Measurements from ENCODE around the gene SPIRE1. TPM values are rescaled to one million over a fixed set of nuclear protein-coding genes. Genes with fewer than 3 reads are reported as not detected.

The SPIRE1 gene
- total RNA-seq, 2 donors from 2014 or later, result 14.2 to 17.2 TPM

- H3K27me3 Mint-ChIP-seq (ENCODE audit: insufficient read depth), result no peaks in the 10 kb centered on the region
- Histone ChIP-seq H3K27me3 (ENCODE audit: control insufficient read depth, insufficient read depth, low read length, poor library complexity, severe bottlenecking) (no peaks in the 10 kb centered on the region), H3K9ac (ENCODE audit: extremely low read depth, low read length, poor library complexity, severe bottlenecking) (no peak overlapping the region), H3K36me3 (ENCODE audit: control insufficient read depth, insufficient read depth, low read length) (no peaks in the 10 kb centered on the region), H3K4me1 (ENCODE audit: control insufficient read depth, insufficient read depth, low read length) (no peaks in the 10 kb centered on the region), H3K27ac (ENCODE audit: low read depth, low read length) (no peak overlapping the region), H3K4me3 (ENCODE audit: low read length) (no peak overlapping the region), H3K9me3 (ENCODE audit: control insufficient read depth, low read length) (no peaks in the 10 kb centered on the region)
- TF ChIP-seq CTCF (conservative IDR thresholded peaks at IDR 0.05), result no peak
- peaks cover 14% of the 10 kb centered on the region for H3K36me3 Mint-ChIP-seq (ENCODE audit: low read depth)
- H3K4me3 Mint-ChIP-seq, result no peak overlapping the region
- H3K9me3 Mint-ChIP-seq, result no peaks in the 10 kb centered on the region
- no peaks in the 10 kb centered on the region for H3K4me1 Mint-ChIP-seq
- 93 to 96% methylated on average over 42 to 51 of the region's 51 CpGs for WGBS, 2 experiments (ENCODE audit: insufficient coverage in 1 of 2, insufficient read length in 1 of 2)
- H3K27ac Mint-ChIP-seq, result no peak overlapping the region
- no peak for DNase-seq
Measured at GRCh38 chr18:12433829-12434540, 223.9 kb downstream of the SPIRE1 start.

DNA sequence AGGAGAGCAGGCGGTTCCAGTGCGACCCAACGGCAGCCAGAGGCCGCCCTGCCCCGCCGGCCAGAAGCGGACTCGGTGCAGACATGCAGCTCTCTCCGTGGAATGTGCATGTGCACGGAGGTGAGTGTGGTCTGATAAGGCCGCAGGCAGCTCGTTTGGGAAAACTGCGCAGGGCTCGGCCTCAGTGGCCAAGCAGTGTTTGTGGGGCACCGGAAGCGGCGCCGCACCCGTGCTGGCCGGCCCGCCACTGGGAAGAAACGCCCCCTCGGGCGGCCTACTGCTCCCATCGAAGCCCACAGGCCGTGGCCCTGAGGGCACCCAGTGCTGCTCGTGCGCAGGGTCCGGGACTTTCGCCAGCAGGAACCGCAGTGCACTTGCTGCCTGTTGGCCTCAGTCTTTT is 225.0 kb downstream of the SPIRE1 start:
- H3K36me3 ChIP-seq (ENCODE audit: control insufficient read depth, insufficient read depth, low read length), result peaks cover 5% of the 10 kb centered on the region
- H3K9me3 ChIP-seq (ENCODE audit: control insufficient read depth, low read length), result no peaks in the 10 kb centered on the region
- 97% methylated on average over 27 to 31 of the region's 31 CpGs for WGBS, 2 experiments (ENCODE audit: insufficient coverage in 1 of 2, insufficient read length in 1 of 2)
- no peaks in the 10 kb centered on the region for H3K9me3 Mint-ChIP-seq
- H3K4me3 ChIP-seq (ENCODE audit: low read length), result no peak overlapping the region
- no peak for DNase-seq
- no peaks in the 10 kb centered on the region for H3K4me1 Mint-ChIP-seq
- H3K27me3 ChIP-seq (ENCODE audit: control insufficient read depth, insufficient read depth, low read length, poor library complexity, severe bottlenecking), result no peaks in the 10 kb centered on the region
- no peak overlapping the region for H3K27ac ChIP-seq (ENCODE audit: low read depth, low read length)
- peaks cover 14% of the 10 kb centered on the region for H3K36me3 Mint-ChIP-seq (ENCODE audit: low read depth)
- H3K9ac ChIP-seq (ENCODE audit: extremely low read depth, low read length, poor library complexity, severe bottlenecking), result no peak overlapping the region
- no peak overlapping the region for H3K4me3 Mint-ChIP-seq
- H3K27me3 Mint-ChIP-seq (ENCODE audit: insufficient read depth), result no peaks in the 10 kb centered on the region
- no peak overlapping the region for H3K27ac Mint-ChIP-seq
- no peak for TF ChIP-seq CTCF (conservative IDR thresholded peaks at IDR 0.05)
- H3K4me1 ChIP-seq (ENCODE audit: control insufficient read depth, insufficient read depth, low read length), result no peaks in the 10 kb centered on the region

DNA sequence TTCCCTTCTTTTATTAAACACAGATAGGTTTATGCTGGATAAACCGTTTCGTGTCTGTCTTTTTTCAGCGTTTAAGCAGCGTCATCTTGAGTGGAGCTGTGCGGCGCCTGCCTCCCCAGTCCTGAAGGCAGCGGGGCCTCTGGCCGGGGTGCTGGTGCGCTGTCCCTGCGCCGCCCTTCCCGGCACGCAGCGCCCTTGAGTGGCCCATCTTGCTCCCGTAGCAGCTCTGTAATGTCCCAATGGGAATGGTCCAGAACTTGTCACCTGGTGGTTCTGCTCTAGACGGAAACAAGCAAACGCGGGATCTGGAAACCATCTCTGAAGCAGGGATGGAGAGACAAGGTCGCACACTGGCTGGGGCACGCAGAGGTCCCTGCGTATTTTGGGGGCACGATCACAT is 225.7 kb downstream of the SPIRE1 start:
- Histone ChIP-seq H3K27me3 (ENCODE audit: control insufficient read depth, insufficient read depth, low read length, poor library complexity, severe bottlenecking) (no peaks in the 10 kb centered on the region), H3K9ac (ENCODE audit: extremely low read depth, low read length, poor library complexity, severe bottlenecking) (no peak overlapping the region), H3K4me3 (ENCODE audit: low read length) (no peak overlapping the region), H3K4me1 (ENCODE audit: control insufficient read depth, insufficient read depth, low read length) (no peaks in the 10 kb centered on the region), H3K36me3 (ENCODE audit: control insufficient read depth, insufficient read depth, low read length) (peaks cover 5% of the 10 kb centered on the region), H3K27ac (ENCODE audit: low read depth, low read length) (no peak overlapping the region), H3K9me3 (ENCODE audit: control insufficient read depth, low read length) (no peaks in the 10 kb centered on the region)
- Mint-ChIP-seq H3K36me3 (ENCODE audit: low read depth) (peaks cover 14% of the 10 kb centered on the region), H3K27me3 (ENCODE audit: insufficient read depth) (no peaks in the 10 kb centered on the region), H3K9me3 (no peaks in the 10 kb centered on the region), H3K4me1 (no peaks in the 10 kb centered on the region), H3K4me3 (no peak overlapping the region), H3K27ac (no peak overlapping the region)
- WGBS, 2 experiments (ENCODE audit: insufficient coverage in 1 of 2, insufficient read length in 1 of 2), result 95 to 96% methylated on average over 22 of the region's 22 CpGs
- no peak for TF ChIP-seq CTCF (conservative IDR thresholded peaks at IDR 0.05)
- DNase-seq, result no peak

Data from endodermal cell (in vitro differentiated cells).